T-helper 2 cell treated with Interferon-gamma antibody and Interleukin-4, amounts not matched to agents 5 μg/mL and 100 μg/mL, for 36 hours (primary cell): ENCODE data around the gene CASZ1.

ENCODE experiments used
- DNase-seq: peaks from one replicate; pipeline ENCODE4 v3.0.0; 2021; ENCODE audit warnings: low spot score
- H3K27ac Mint-ChIP-seq: one replicate; pipeline ENCODE4 v1.8.0; 2021; ENCODE audit warnings: mild to moderate bottlenecking, mixed read lengths
- H3K27me3 Mint-ChIP-seq: one replicate; pipeline ENCODE4 v1.8.0; 2021; ENCODE audit warnings: low read depth, mixed read lengths
- H3K36me3 Mint-ChIP-seq: one replicate; pipeline ENCODE4 v1.8.0; 2021; ENCODE audit warnings: low read depth, mixed read lengths
- H3K4me1 Mint-ChIP-seq: one replicate; pipeline ENCODE4 v1.8.0; 2021; ENCODE audit warnings: low read depth, mixed read lengths
- H3K4me3 Mint-ChIP-seq: one replicate; pipeline ENCODE4 v1.8.0; 2022; ENCODE audit warnings: mild to moderate bottlenecking, moderate library complexity, mixed read lengths
- H3K9me3 Mint-ChIP-seq: one replicate; pipeline ENCODE4 v1.8.0; 2021; ENCODE audit warnings: mixed read lengths

Gene CASZ1

GRCh38 chr1:10764296-10764798, 32.1 kb downstream of the CASZ1 start:
- Mint-ChIP-seq H3K4me1 (no peaks in the 10 kb centered on the region), H3K4me3 (no peak overlapping the region), H3K36me3 (no peaks in the 10 kb centered on the region), H3K27me3 (no peaks in the 10 kb centered on the region), H3K9me3 (no peaks in the 10 kb centered on the region), H3K27ac (no peak overlapping the region)
- DNase-seq: no peak

GRCh38 chr1:10762875-10763274, 33.6 kb downstream of the CASZ1 start:
- H3K9me3 Mint-ChIP-seq: no peaks in the 10 kb centered on the region

GRCh38 chr1:10762153-10762523, 34.3 kb downstream of the CASZ1 start:
- H3K27me3 Mint-ChIP-seq: peaks cover 2% of the 10 kb centered on the region
- no peak overlapping the region for H3K4me3 Mint-ChIP-seq
- no peak for DNase-seq
- no peak overlapping the region for H3K27ac Mint-ChIP-seq
- no peaks in the 10 kb centered on the region for H3K36me3 Mint-ChIP-seq
- no peaks in the 10 kb centered on the region for H3K4me1 Mint-ChIP-seq
- H3K9me3 Mint-ChIP-seq: no peaks in the 10 kb centered on the region

More at GRCh38 chr1:10762875-10763274, 33.6 kb downstream of the CASZ1 start:
- no peak overlapping the region for H3K27ac Mint-ChIP-seq
- no peak for DNase-seq
- no peaks in the 10 kb centered on the region for H3K27me3 Mint-ChIP-seq
- no peak overlapping the region for H3K4me3 Mint-ChIP-seq
- no peaks in the 10 kb centered on the region for H3K36me3 Mint-ChIP-seq
- H3K4me1 Mint-ChIP-seq: no peaks in the 10 kb centered on the region

GRCh38 chr1:10761503-10762152, 34.8 kb downstream of the CASZ1 start:
- peaks cover 4% of the 10 kb centered on the region for H3K27me3 Mint-ChIP-seq
- DNase-seq: no peak

GRCh38 chr1:10760566-10761502, 35.6 kb downstream of the CASZ1 start:
- H3K27ac Mint-ChIP-seq: no peak overlapping the region
- H3K4me1 Mint-ChIP-seq: peaks cover 2% of the 10 kb centered on the region
- no peak for DNase-seq
- peaks cover 5% of the 10 kb centered on the region for H3K27me3 Mint-ChIP-seq
- H3K4me3 Mint-ChIP-seq: no peak overlapping the region
- no peaks in the 10 kb centered on the region for H3K9me3 Mint-ChIP-seq
- H3K36me3 Mint-ChIP-seq: no peaks in the 10 kb centered on the region

More at GRCh38 chr1:10761503-10762152, 34.8 kb downstream of the CASZ1 start:
- Mint-ChIP-seq H3K4me1 (peaks cover 1% of the 10 kb centered on the region), H3K9me3 (no peaks in the 10 kb centered on the region), H3K4me3 (no peak overlapping the region), H3K36me3 (no peaks in the 10 kb centered on the region), H3K27ac (no peak overlapping the region)

GRCh38 chr1:10759413-10760200, 36.8 kb downstream of the CASZ1 start:
- no peak for DNase-seq
- Mint-ChIP-seq H3K4me3 (no peak overlapping the region), H3K27ac (no peak overlapping the region), H3K27me3 (peaks cover 5% of the 10 kb centered on the region), H3K36me3 (no peaks in the 10 kb centered on the region), H3K4me1 (peaks cover 2% of the 10 kb centered on the region), H3K9me3 (no peaks in the 10 kb centered on the region)

- Mint-ChIP-seq H3K4me3 (no peak overlapping the region), H3K27ac (no peak overlapping the region), H3K27me3 (peaks cover 8% of the 10 kb centered on the region), H3K4me1 (peaks cover 2% of the 10 kb centered on the region), H3K36me3 (no peaks in the 10 kb centered on the region), H3K9me3 (no peaks in the 10 kb centered on the region)
- no peak for DNase-seq
Measured at GRCh38 chr1:10756842-10757241, 39.6 kb downstream of the CASZ1 start.

- Mint-ChIP-seq H3K27ac (no peak overlapping the region), H3K4me3 (no peak overlapping the region), H3K36me3 (no peaks in the 10 kb centered on the region), H3K27me3 (peaks cover 8% of the 10 kb centered on the region), H3K9me3 (no peaks in the 10 kb centered on the region), H3K4me1 (peaks cover 2% of the 10 kb centered on the region)
- DNase-seq: peak; percentile 35
Measured at GRCh38 chr1:10755970-10756521, 40.4 kb downstream of the CASZ1 start.

GRCh38 chr1:10754568-10755329, 41.7 kb downstream of the CASZ1 start:
- Mint-ChIP-seq H3K9me3 (no peaks in the 10 kb centered on the region), H3K27me3 (peaks cover 8% of the 10 kb centered on the region), H3K27ac (no peak overlapping the region), H3K36me3 (no peaks in the 10 kb centered on the region), H3K4me1 (peaks cover 2% of the 10 kb centered on the region), H3K4me3 (no peak overlapping the region)
- DNase-seq: no peak

GRCh38 chr1:10753299-10753698, 43.1 kb downstream of the CASZ1 start:
- no peaks in the 10 kb centered on the region for H3K36me3 Mint-ChIP-seq
- DNase-seq: no peak
- peaks cover 8% of the 10 kb centered on the region for H3K27me3 Mint-ChIP-seq
- no peak overlapping the region for H3K27ac Mint-ChIP-seq
- peaks cover 2% of the 10 kb centered on the region for H3K4me1 Mint-ChIP-seq
- no peak overlapping the region for H3K4me3 Mint-ChIP-seq
- no peaks in the 10 kb centered on the region for H3K9me3 Mint-ChIP-seq

GRCh38 chr1:10751561-10752085, 44.8 kb downstream of the CASZ1 start:
- peaks cover under 1% of the 10 kb centered on the region for H3K4me1 Mint-ChIP-seq
- no peak overlapping the region for H3K27ac Mint-ChIP-seq
- no peaks in the 10 kb centered on the region for H3K36me3 Mint-ChIP-seq
- no peak for DNase-seq
- H3K4me3 Mint-ChIP-seq: no peak overlapping the region
- peaks cover 4% of the 10 kb centered on the region for H3K27me3 Mint-ChIP-seq
- no peaks in the 10 kb centered on the region for H3K9me3 Mint-ChIP-seq

GRCh38 chr1:10751160-10751559, 45.3 kb downstream of the CASZ1 start:
- no peaks in the 10 kb centered on the region for H3K4me1 Mint-ChIP-seq
- H3K36me3 Mint-ChIP-seq: no peaks in the 10 kb centered on the region
- H3K9me3 Mint-ChIP-seq: no peaks in the 10 kb centered on the region
- H3K27me3 Mint-ChIP-seq: peaks cover 3% of the 10 kb centered on the region
- no peak overlapping the region for H3K4me3 Mint-ChIP-seq
- DNase-seq: no peak
- H3K27ac Mint-ChIP-seq: no peak overlapping the region
